HepG2 (cell line): ENCODE measurements around the gene NDUFS6. TPM values are rescaled to one million over a fixed set of nuclear protein-coding genes. Genes with fewer than 3 reads are reported as not detected.

Experiments
- ATAC-seq: fragments of 200-7000 bp; cut with Tn5 transposase; 3 replicates; pipeline ENCODE4 v1.9.1; 2020; ENCODE audit warnings: mild to moderate bottlenecking, moderate library complexity
- BruUV-seq: library from RNA; stranded (reverse); fragments of 400-500 nt; replicated peaks from 2 replicates; lab custom pipeline; 2021; lab: Mats Ljungman, UMichigan
- CTCF ChIA-PET: fragments of 300-600 bp; formaldehyde crosslinking; extraction: SDS; loops from one replicate; lab custom pipeline; 2021; ENCODE audit warnings: low total read pairs, inconsistent platforms, low intra/inter-chr PET ratio; lab: Yijun Ruan, JAX
- POLR2A ChIA-PET: fragments of 350-600 bp; sonication (Branson Sonifier 250); formaldehyde crosslinking; loops from one replicate; lab custom pipeline; 2020; ENCODE audit warnings: antibody characterized with exemption, inconsistent platforms; lab: Yijun Ruan, JAX
- DNase-seq: peaks from one replicate; pipeline ENCODE4 v3.0.0-alpha.2; 2015; ENCODE audit warnings: low spot score
- FAIRE-seq: peaks from 3 replicates; lab custom pipeline; 2011; peaks lifted over from hg19 to GRCh38; lab: Jason Lieb, UNC
- H2AFZ ChIP-seq: one replicate; pipeline ENCODE4 v1.6.1; 2011; ENCODE audit warnings: low read length, inconsistent platforms
- H3K27ac ChIP-seq: fragments of 300-600 bp; 3 replicates; pipeline ENCODE4 v1.8.0; 2011; ENCODE audit warnings: mixed run types, mild to moderate bottlenecking, mixed read lengths, low read length, inconsistent platforms; ENCODE audit not compliant: insufficient read depth; ENCODE audit errors: extremely low read length
- H3K27me3 ChIP-seq, 2 experiments: fragments of 200-600 bp in 1 of 2; 2 replicates in 1 of 2; 3 replicates in 1 of 2; pipeline versions ENCODE4 v1.6.0 to v1.8.0; 2011; ENCODE audit warnings: low read length in 2 of 2, mild to moderate bottlenecking in 2 of 2, moderate library complexity in 2 of 2, inconsistent platforms in 1 of 2; ENCODE audit not compliant: insufficient read depth in 2 of 2, control insufficient read depth in 1 of 2
- H3K36me3 ChIP-seq, 2 experiments: fragments of 200-600 bp in 1 of 2; replicated peaks in 1 of 2; 2 replicates in 1 of 2; 3 replicates in 1 of 2; pipeline versions ENCODE4 v1.5.1 to v1.8.0; 2011; ENCODE audit warnings: low read length in 2 of 2, inconsistent platforms in 1 of 2; ENCODE audit not compliant: insufficient read depth in 2 of 2, control insufficient read depth in 1 of 2
- H3K4me1 ChIP-seq: 2 replicates; pipeline ENCODE4 v1.5.1; 2012; ENCODE audit warnings: low read length, inconsistent platforms; ENCODE audit not compliant: insufficient read depth
- H3K4me2 ChIP-seq: 2 replicates; pipeline ENCODE4 v1.6.0; 2011; ENCODE audit warnings: low read depth, low read length, inconsistent platforms
- H3K4me3 ChIP-seq, 3 experiments: fragments of 200-600 bp in 1 of 3; sonication (generic), shearing (Covaris generic) in 1 of 3; replicated peaks in 1 of 3; 2 replicates each; pipeline ENCODE4 v1.5.1; 2011 to 2016; ENCODE audit warnings: low read length in 3 of 3, inconsistent platforms in 2 of 3, low read depth in 2 of 3, mild to moderate bottlenecking in 2 of 3, control low read depth in 1 of 3, mixed read lengths in 1 of 3; ENCODE audit not compliant: insufficient read depth in 1 of 3
- H3K79me2 ChIP-seq: one replicate; pipeline ENCODE4 v1.6.1; 2011; ENCODE audit warnings: low read length, inconsistent platforms; ENCODE audit not compliant: insufficient read depth
- H3K9ac ChIP-seq: 2 replicates; pipeline ENCODE4 v1.6.0; 2011; ENCODE audit warnings: mild to moderate bottlenecking, low read depth, low read length, inconsistent platforms; ENCODE audit not compliant: insufficient read depth
- H3K9me3 ChIP-seq: 2 replicates; pipeline ENCODE4 v1.5.1; 2012; ENCODE audit warnings: mild to moderate bottlenecking, low read length
- H4K20me1 ChIP-seq: 2 replicates; pipeline ENCODE4 v1.6.0; 2011; ENCODE audit warnings: inconsistent platforms, mild to moderate bottlenecking, low read length, moderate library complexity; ENCODE audit not compliant: insufficient read depth
- BORCS8-MEF2B ChIP-seq: sonication (generic); formaldehyde crosslinking; IDR thresholded peaks from 2 replicates; pipeline ENCODE4 v1.8.0; 2022; ENCODE audit warnings: mild to moderate bottlenecking, missing genetic modification reagents
- CENPX ChIP-seq: sonication (generic); formaldehyde crosslinking; IDR thresholded peaks from 2 replicates; pipeline ENCODE4 v1.9.0; 2021; ENCODE audit warnings: mild to moderate bottlenecking, missing genetic modification reagents, moderate library complexity
- IKZF1 ChIP-seq: fragments of 450-650 bp; IDR thresholded peaks from 2 replicates; pipeline ENCODE4 v1.7.1; 2016
- KDM6A ChIP-seq: IDR thresholded peaks from 2 replicates; pipeline ENCODE4 v1.6.1; 2016; ENCODE audit warnings: low read depth
- MZF1 ChIP-seq: sonication (generic); formaldehyde crosslinking; IDR thresholded peaks from 2 replicates; pipeline ENCODE4 v1.8.1; 2023; ENCODE audit warnings: mild to moderate bottlenecking, missing genetic modification reagents, borderline replicate concordance
- NR3C1 ChIP-seq: sonication (generic); formaldehyde crosslinking; IDR thresholded peaks from 2 replicates; pipeline ENCODE4 v1.4.0; 2020; ENCODE audit warnings: missing genetic modification reagents
- TGIF2 ChIP-seq: IDR thresholded peaks from 2 replicates; pipeline ENCODE4 v1.6.1; 2016; ENCODE audit warnings: control low read depth, missing compliant biosample characterization
- ZC3H13 ChIP-seq: sonication (generic); formaldehyde crosslinking; IDR thresholded peaks from 2 replicates; pipeline ENCODE4 v1.8.1; 2023; ENCODE audit warnings: mild to moderate bottlenecking, missing genetic modification reagents, moderate library complexity
- ZNF326 ChIP-seq: sonication (generic); formaldehyde crosslinking; IDR thresholded peaks from 2 replicates; pipeline ENCODE4 v1.4.0; 2020; ENCODE audit warnings: missing genetic modification reagents, borderline replicate concordance
- ZNF615 ChIP-seq: sonication (generic); formaldehyde crosslinking; IDR thresholded peaks from 2 replicates; pipeline ENCODE4 v1.5.0; 2020; ENCODE audit warnings: mild to moderate bottlenecking, missing genetic modification reagents, borderline replicate concordance
- ZSCAN21 ChIP-seq: sonication (generic); formaldehyde crosslinking; IDR thresholded peaks from 2 replicates; pipeline ENCODE4 v1.8.0; 2022; ENCODE audit warnings: mild to moderate bottlenecking, missing genetic modification reagents, moderate library complexity, borderline replicate concordance
- WGBS: methylation state at CpG from one replicate; pipeline ENCODE4 v1.1.6; 2017; ENCODE audit warnings: low lambda C conversion rate; 5-methylcytosine and 5-hydroxymethylcytosine counted together
- in situ Hi-C: cut with HindIII; loops from 2 replicates; pipeline ENCODE4 v1.10.0; 2017; ENCODE audit warnings: low pct_unique_long_range_greater_than_20kb; ENCODE audit not compliant: extremely low pct_ligation_motif_present
- intact Hi-C: fragments of 100-400 bp; cut with micrococcal nuclease; formaldehyde crosslinking; loops from one replicate; pipeline ENCODE4 v1.10.0; 2022; ENCODE audit not compliant: unreplicated experiment
- polyA plus RNA-seq, 8 experiments: library from polyadenylated mRNA; depleted of rRNA in 3 of 8; stranded (reverse) in 7 of 8; unstranded in 1 of 8; fragments of >200 nt; fragmentation: Illumina TruSeq in 4 of 8; extraction: Trizol in 4 of 8; gene quantifications; 2 replicates each; pipeline versions ENCODE4 v1.2.1 to v1.2.3, GENCODE V29; 2011 to 2016; ENCODE audit warnings: low read depth in 4 of 8, missing spikeins in 1 of 8, mixed read lengths in 1 of 8; ENCODE audit not compliant: insufficient read depth in 1 of 8
- total RNA-seq, 5 experiments: library from RNA; depleted of rRNA; stranded (reverse); fragments of >200 nt; fragmentation: Illumina TruSeq; extraction: Trizol; gene quantifications; 2 replicates each; pipeline ENCODE4 v1.2.3, GENCODE V29; 2016; ENCODE audit warnings: low read depth in 1 of 5
- TF ChIP-seq, protein P1 (sequence below): sonication (generic); formaldehyde crosslinking; conservative IDR thresholded peaks from 2 replicates; pipeline ENCODE4 v1.4.0; 2020; ENCODE audit warnings: missing genetic modification reagents
- TF ChIP-seq, protein P2 (sequence below): sonication (generic); formaldehyde crosslinking; IDR thresholded peaks from 2 replicates; pipeline ENCODE4 v1.5.0; 2020; ENCODE audit warnings: mild to moderate bottlenecking, missing genetic modification reagents

Gene NDUFS6
- total and polyA plus RNA-seq, 2 of the 13 experiments (the other 11 are each of a cell fraction or from before 2014, with no cell fraction given): 23.7 to 50.4 TPM

- intact Hi-C loops: no loop called here
- no peak overlapping the region for H3K27ac ChIP-seq
- no peak overlapping the region for H3K9ac ChIP-seq
- no peaks in the 10 kb centered on the region for H3K4me1 ChIP-seq
- no peak overlapping the region for H2AFZ ChIP-seq
- H3K79me2 ChIP-seq: no peaks in the 10 kb centered on the region
- POLR2A ChIA-PET: no interaction called here
- TF ChIP-seq, protein P1, sequence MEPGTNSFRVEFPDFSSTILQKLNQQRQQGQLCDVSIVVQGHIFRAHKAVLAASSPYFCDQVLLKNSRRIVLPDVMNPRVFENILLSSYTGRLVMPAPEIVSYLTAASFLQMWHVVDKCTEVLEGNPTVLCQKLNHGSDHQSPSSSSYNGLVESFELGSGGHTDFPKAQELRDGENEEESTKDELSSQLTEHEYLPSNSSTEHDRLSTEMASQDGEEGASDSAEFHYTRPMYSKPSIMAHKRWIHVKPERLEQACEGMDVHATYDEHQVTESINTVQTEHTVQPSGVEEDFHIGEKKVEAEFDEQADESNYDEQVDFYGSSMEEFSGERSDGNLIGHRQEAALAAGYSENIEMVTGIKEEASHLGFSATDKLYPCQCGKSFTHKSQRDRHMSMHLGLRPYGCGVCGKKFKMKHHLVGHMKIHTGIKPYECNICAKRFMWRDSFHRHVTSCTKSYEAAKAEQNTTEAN (CRISPR knock-in tag): no peak
- no peak for TF ChIP-seq BORCS8-MEF2B (CRISPR knock-in tag)
- TF ChIP-seq TGIF2 (CRISPR knock-in tag): no peak
- no peak for TF ChIP-seq ZNF615 (CRISPR knock-in tag)
- no peak for TF ChIP-seq KDM6A (CRISPR knock-in tag)
- TF ChIP-seq IKZF1: no peak
- no peak for TF ChIP-seq CENPX
- TF ChIP-seq ZSCAN21 (CRISPR knock-in tag): no peak
- no peak for TF ChIP-seq ZNF326 (CRISPR knock-in tag)
- TF ChIP-seq, protein P2, sequence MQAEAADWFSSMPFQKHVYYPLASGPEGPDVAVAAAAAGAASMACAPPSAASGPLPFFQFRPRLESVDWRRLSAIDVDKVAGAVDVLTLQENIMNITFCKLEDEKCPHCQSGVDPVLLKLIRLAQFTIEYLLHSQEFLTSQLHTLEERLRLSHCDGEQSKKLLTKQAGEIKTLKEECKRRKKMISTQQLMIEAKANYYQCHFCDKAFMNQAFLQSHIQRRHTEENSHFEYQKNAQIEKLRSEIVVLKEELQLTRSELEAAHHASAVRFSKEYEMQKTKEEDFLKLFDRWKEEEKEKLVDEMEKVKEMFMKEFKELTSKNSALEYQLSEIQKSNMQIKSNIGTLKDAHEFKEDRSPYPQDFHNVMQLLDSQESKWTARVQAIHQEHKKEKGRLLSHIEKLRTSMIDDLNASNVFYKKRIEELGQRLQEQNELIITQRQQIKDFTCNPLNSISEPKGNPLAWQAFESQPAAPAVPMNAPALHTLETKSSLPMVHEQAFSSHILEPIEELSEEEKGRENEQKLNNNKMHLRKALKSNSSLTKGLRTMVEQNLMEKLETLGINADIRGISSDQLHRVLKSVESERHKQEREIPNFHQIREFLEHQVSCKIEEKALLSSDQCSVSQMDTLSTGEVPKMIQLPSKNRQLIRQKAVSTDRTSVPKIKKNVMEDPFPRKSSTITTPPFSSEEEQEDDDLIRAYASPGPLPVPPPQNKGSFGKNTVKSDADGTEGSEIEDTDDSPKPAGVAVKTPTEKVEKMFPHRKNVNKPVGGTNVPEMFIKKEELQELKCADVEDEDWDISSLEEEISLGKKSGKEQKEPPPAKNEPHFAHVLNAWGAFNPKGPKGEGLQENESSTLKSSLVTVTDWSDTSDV (CRISPR knock-in tag): no peak
- no peak for TF ChIP-seq NR3C1 (CRISPR knock-in tag)
- no peak for TF ChIP-seq MZF1 (CRISPR knock-in tag)
- no peak for TF ChIP-seq ZC3H13 (CRISPR knock-in tag)
- TF ChIP-seq, all 625 proteins: peak for 0
- peaks cover 1 to 31% of the 10 kb centered on the region in 2 experiments; a peak in 3 of 5 replicates for H3K27me3 ChIP-seq
- CTCF ChIA-PET: no interaction called here
- H3K4me3 ChIP-seq: no peak overlapping the region
- FAIRE-seq (no peak), ATAC-seq (no peak), DNase-seq (no peak)
- H3K36me3 ChIP-seq: no peaks in the 10 kb centered on the region
- no peaks in the 10 kb centered on the region for H3K9me3 ChIP-seq
- no peak overlapping the region for H3K4me2 ChIP-seq
- 27% methylated on average over 5 of the region's 5 CpGs for WGBS
- in situ Hi-C loops: no loop called here
- no TSS peak for BruUV-seq
- no peaks in the 10 kb centered on the region for H4K20me1 ChIP-seq
These were observed 43.7 kb downstream of the NDUFS6 start for GRCh38 chr5:1844708-1845436.
